KMS-11 (cell line): ENCODE data around the gene DDX20.

Source experiments
- H2AFZ ChIP-seq: fragments of 200-600 bp; sonication (generic); 2 replicates; pipeline ENCODE4 v1.6.1; 2016; ENCODE audit warnings: antibody characterized with exemption, mixed run types, low read depth
- H3K27ac ChIP-seq: fragments of 200-600 bp; sonication (generic); 2 replicates; pipeline ENCODE4 v1.6.1; 2016; ENCODE audit warnings: mild to moderate bottlenecking, mixed run types
- H3K27me3 ChIP-seq: fragments of 200-600 bp; sonication (generic); 2 replicates; pipeline ENCODE4 v1.6.1; 2017; ENCODE audit warnings: mild to moderate bottlenecking, low read depth, mixed run types, moderate library complexity; ENCODE audit not compliant: insufficient read depth
- H3K36me3 ChIP-seq: fragments of 200-600 bp; sonication (generic); 2 replicates; pipeline ENCODE4 v1.6.1; 2017; ENCODE audit warnings: mild to moderate bottlenecking, mixed run types; ENCODE audit not compliant: insufficient read depth
- H3K4me1 ChIP-seq: fragments of 200-600 bp; sonication (generic); 2 replicates; pipeline ENCODE4 v1.6.1; 2016; ENCODE audit warnings: mild to moderate bottlenecking, low read depth, mixed run types; ENCODE audit not compliant: poor library complexity, severe bottlenecking
- H3K4me2 ChIP-seq: fragments of 200-600 bp; sonication (generic); 2 replicates; pipeline ENCODE4 v1.7.0; 2016; ENCODE audit warnings: mild to moderate bottlenecking, mixed run types
- H3K4me3 ChIP-seq: fragments of 200-600 bp; sonication (generic); IDR thresholded peaks from 2 replicates; pipeline ENCODE4 v1.6.1; 2017; ENCODE audit warnings: low read depth, low read length, mixed read lengths; ENCODE audit not compliant: insufficient read depth
- H3K79me2 ChIP-seq: fragments of 200-600 bp; sonication (generic); 2 replicates; pipeline ENCODE4 v1.6.1; 2016; ENCODE audit warnings: low read depth, mixed run types; ENCODE audit not compliant: insufficient read depth
- H3K9ac ChIP-seq: fragments of 200-600 bp; sonication (generic); 2 replicates; pipeline ENCODE4 v1.6.1; 2016; ENCODE audit warnings: mild to moderate bottlenecking, mixed run types
- H4K20me1 ChIP-seq: fragments of 200-600 bp; sonication (generic); 2 replicates; pipeline ENCODE4 v1.6.1; 2016; ENCODE audit warnings: mild to moderate bottlenecking, mixed run types; ENCODE audit not compliant: insufficient read depth
- TF ChIP-seq, protein P1 (sequence below): fragments of 200-600 bp; sonication (generic); conservative IDR thresholded peaks from 2 replicates; pipeline ENCODE4 v1.6.1; 2017; ENCODE audit warnings: low read depth, mild to moderate bottlenecking, antibody characterized with exemption, low read length, moderate library complexity, mixed read lengths

DDX20 gene

GRCh38 chr1:111784273-111784901, 28.7 kb downstream of the DDX20 start:
- H3K9ac ChIP-seq: no peak overlapping the region
- H3K36me3 ChIP-seq: no peaks in the 10 kb centered on the region
- H2AFZ ChIP-seq: no peak overlapping the region
- H3K4me2 ChIP-seq: no peak overlapping the region
- TF ChIP-seq, protein P1, sequence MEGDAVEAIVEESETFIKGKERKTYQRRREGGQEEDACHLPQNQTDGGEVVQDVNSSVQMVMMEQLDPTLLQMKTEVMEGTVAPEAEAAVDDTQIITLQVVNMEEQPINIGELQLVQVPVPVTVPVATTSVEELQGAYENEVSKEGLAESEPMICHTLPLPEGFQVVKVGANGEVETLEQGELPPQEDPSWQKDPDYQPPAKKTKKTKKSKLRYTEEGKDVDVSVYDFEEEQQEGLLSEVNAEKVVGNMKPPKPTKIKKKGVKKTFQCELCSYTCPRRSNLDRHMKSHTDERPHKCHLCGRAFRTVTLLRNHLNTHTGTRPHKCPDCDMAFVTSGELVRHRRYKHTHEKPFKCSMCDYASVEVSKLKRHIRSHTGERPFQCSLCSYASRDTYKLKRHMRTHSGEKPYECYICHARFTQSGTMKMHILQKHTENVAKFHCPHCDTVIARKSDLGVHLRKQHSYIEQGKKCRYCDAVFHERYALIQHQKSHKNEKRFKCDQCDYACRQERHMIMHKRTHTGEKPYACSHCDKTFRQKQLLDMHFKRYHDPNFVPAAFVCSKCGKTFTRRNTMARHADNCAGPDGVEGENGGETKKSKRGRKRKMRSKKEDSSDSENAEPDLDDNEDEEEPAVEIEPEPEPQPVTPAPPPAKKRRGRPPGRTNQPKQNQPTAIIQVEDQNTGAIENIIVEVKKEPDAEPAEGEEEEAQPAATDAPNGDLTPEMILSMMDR: no peak
- H3K27ac ChIP-seq: no peak overlapping the region
- H3K27me3 ChIP-seq: no peaks in the 10 kb centered on the region
- H4K20me1 ChIP-seq: no peaks in the 10 kb centered on the region
- H3K79me2 ChIP-seq: no peaks in the 10 kb centered on the region
- no peaks in the 10 kb centered on the region for H3K4me1 ChIP-seq
- no peak overlapping the region for H3K4me3 ChIP-seq

- Histone ChIP-seq H3K4me2 (no peak overlapping the region), H3K4me1 (no peaks in the 10 kb centered on the region), H3K27me3 (no peaks in the 10 kb centered on the region), H3K36me3 (no peaks in the 10 kb centered on the region), H2AFZ (no peak overlapping the region), H3K4me3 (no peak overlapping the region), H3K79me2 (no peaks in the 10 kb centered on the region), H4K20me1 (no peaks in the 10 kb centered on the region), H3K9ac (no peak overlapping the region), H3K27ac (no peak overlapping the region)
- TF ChIP-seq, protein P1: no peak
Measured at GRCh38 chr1:111786669-111787207, 31.0 kb downstream of the DDX20 start.

DNA sequence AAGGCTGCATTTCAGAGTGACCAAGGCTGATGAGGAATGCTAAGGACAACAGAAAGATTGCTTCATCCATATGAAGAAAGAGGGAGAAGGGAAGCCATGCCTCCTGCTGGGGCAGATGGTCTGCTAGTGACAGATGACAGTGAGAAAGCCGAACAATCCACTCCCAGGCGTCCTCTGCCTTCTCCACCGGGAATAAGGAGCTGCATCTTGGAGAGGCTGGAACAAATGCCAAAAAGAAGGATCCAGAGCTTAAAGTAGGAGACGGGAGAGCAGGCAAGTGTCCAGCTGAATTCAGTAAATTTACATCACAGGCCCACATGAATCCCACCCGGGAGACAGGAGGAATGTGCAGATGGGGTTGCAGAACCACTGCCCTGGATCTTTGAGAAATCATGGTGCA, 33.4 kb downstream of the DDX20 start:
- Histone ChIP-seq H3K36me3 (no peaks in the 10 kb centered on the region), H4K20me1 (no peaks in the 10 kb centered on the region), H3K4me3 (no peak overlapping the region), H2AFZ (no peak overlapping the region), H3K4me1 (no peaks in the 10 kb centered on the region), H3K4me2 (no peak overlapping the region), H3K9ac (no peak overlapping the region), H3K79me2 (no peaks in the 10 kb centered on the region), H3K27me3 (no peaks in the 10 kb centered on the region), H3K27ac (no peak overlapping the region)
- TF ChIP-seq, protein P1: no peak

DNA sequence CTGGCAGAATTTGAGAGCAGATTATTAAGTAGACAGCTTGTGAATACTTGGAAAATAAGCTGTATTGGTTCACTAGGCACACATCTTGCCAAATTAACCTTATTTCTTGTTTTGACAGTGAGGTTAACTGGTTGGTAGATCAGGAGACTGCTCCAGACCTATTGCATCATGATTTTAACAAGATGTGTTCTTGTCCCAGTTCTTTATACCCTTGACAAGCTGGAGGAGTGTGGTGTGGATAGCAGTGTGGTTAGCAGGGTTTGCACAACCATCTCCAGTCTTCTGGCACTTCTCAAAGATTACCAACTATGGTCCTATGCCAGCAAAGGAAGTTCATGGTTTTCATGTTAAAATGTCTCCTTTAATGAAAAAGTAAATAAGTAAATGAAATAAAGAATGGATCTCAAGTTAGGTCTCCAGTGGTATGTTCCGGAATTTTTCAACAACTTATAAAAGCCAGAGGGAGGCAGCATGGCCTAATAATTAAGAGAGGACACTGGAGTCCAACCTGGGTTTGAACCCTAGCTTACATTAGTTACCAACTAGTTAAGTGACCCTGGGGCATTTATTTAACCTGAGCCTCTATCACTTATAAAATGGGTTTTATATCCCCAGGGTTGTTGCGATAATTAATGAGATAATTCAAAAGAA, 34.1 kb downstream of the DDX20 start:
- TF ChIP-seq, protein P1: no peak
- H3K4me1 ChIP-seq: no peaks in the 10 kb centered on the region

More for the DNA sequence above, 34.1 kb downstream of the DDX20 start:
- Histone ChIP-seq H3K9ac (no peak overlapping the region), H2AFZ (no peak overlapping the region), H3K27me3 (no peaks in the 10 kb centered on the region), H3K79me2 (no peaks in the 10 kb centered on the region), H3K36me3 (no peaks in the 10 kb centered on the region), H3K4me3 (no peak overlapping the region), H4K20me1 (no peaks in the 10 kb centered on the region), H3K27ac (no peak overlapping the region), H3K4me2 (no peak overlapping the region)
